IMR-90 (cell line): Measurements from ENCODE around the gene P2RY2.

ENCODE experiments used
- BHLHE40 ChIP-seq: fragments of 150-350 bp; IDR thresholded peaks from 2 replicates; pipeline ENCODE4 v1.6.1; 2016; ENCODE audit warnings: mild to moderate bottlenecking, low read depth, low read length
- CEBPB ChIP-seq: IDR thresholded peaks from 2 replicates; pipeline ENCODE4 v1.6.1; 2012; ENCODE audit warnings: low read depth, low read length, improper control_type of control experiment
- CHD1 ChIP-seq: IDR thresholded peaks from 2 replicates; pipeline ENCODE4 v1.6.1; 2012; ENCODE audit warnings: low read depth, low read length, improper control_type of control experiment
- MAFK ChIP-seq: IDR thresholded peaks from 2 replicates; pipeline ENCODE4 v1.6.1; 2012; ENCODE audit warnings: low read depth, low read length, improper control_type of control experiment
- MAZ ChIP-seq: IDR thresholded peaks from 2 replicates; pipeline ENCODE4 v1.6.1; 2012; ENCODE audit warnings: low read depth, mild to moderate bottlenecking, low read length, improper control_type of control experiment, moderate library complexity, borderline replicate concordance
- MXI1 ChIP-seq: IDR thresholded peaks from 2 replicates; pipeline ENCODE4 v1.6.1; 2012; ENCODE audit warnings: low read depth, mild to moderate bottlenecking, low read length, moderate library complexity, borderline replicate concordance
- POLR2A ChIP-seq: IDR thresholded peaks from 2 replicates; pipeline ENCODE4 v1.6.1; 2012; ENCODE audit warnings: mild to moderate bottlenecking, low read depth, low read length
- RAD21 ChIP-seq: IDR thresholded peaks from 2 replicates; pipeline ENCODE4 v1.6.1; 2012; ENCODE audit warnings: low read length, improper control_type of control experiment
- RCOR1 ChIP-seq: IDR thresholded peaks from 2 replicates; pipeline ENCODE4 v1.6.1; 2012; ENCODE audit warnings: mild to moderate bottlenecking, low read length, improper control_type of control experiment; ENCODE audit not compliant: insufficient replicate concordance
- SMC3 ChIP-seq: fragments of 150-350 bp; IDR thresholded peaks from 2 replicates; pipeline ENCODE4 v1.6.1; 2016; ENCODE audit warnings: low read depth, mild to moderate bottlenecking, antibody characterized with exemption, low read length, moderate library complexity
- TF ChIP-seq, protein P1 (sequence below): fragments of 150-350 bp; IDR thresholded peaks from 2 replicates; pipeline ENCODE4 v1.6.1; 2017; ENCODE audit warnings: mild to moderate bottlenecking, antibody characterized with exemption, low read length, low read depth
- TF ChIP-seq, protein P2 (sequence below): conservative IDR thresholded peaks from 2 replicates; pipeline ENCODE4 v1.5.1; 2012; ENCODE audit warnings: mild to moderate bottlenecking, low read depth, low read length, improper control_type of control experiment
- TF ChIP-seq, protein P3 (sequence below): fragments of 150-350 bp; IDR thresholded peaks from 2 replicates; pipeline ENCODE4 v1.6.1; 2016; ENCODE audit warnings: low read depth, mild to moderate bottlenecking, low read length, moderate library complexity, borderline replicate concordance

DNA sequence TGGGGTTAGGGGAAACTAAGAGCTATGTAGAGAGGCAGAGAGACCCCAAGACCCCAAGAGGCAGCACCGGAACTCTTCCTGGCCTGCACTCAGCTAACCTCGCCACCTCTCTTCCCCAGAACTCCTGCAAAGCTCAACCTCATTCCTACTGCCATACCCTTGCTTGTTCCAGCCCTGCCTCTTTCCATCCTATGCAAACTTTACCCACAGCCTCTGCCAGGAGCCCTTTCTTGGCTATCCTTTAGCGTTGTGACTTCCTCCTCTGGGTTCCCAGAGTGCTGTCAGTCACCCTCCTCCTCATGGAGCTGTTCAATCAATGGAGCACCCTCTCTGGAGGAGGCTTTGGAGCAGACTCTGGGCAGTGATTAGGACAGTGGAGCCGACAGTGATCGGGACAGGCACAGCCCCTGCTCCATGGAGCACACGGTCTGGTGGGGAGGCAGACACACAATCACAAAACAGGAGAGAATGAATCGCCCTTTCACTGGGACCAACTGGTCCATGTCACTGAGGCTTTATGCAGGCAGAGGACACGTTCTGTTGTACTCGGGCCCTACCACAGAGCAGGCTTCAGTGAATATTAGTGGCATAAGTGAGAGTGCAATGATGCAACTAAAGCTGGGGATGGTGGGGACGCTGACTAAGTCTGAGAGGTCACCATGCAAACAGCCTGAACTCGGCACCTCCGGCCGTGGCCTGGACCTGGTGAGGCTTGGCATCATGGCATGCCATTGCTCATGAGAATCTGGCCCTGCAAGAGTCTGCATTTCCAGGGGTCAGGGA, 24.6 kb upstream of the P2RY2 start:
- TF ChIP-seq, protein P1, sequence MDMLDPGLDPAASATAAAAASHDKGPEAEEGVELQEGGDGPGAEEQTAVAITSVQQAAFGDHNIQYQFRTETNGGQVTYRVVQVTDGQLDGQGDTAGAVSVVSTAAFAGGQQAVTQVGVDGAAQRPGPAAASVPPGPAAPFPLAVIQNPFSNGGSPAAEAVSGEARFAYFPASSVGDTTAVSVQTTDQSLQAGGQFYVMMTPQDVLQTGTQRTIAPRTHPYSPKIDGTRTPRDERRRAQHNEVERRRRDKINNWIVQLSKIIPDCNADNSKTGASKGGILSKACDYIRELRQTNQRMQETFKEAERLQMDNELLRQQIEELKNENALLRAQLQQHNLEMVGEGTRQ: no peak
- TF ChIP-seq POLR2A: no peak
- TF ChIP-seq MAZ: no peak
- TF ChIP-seq RAD21: no peak
- TF ChIP-seq CEBPB: no peak
- no peak for TF ChIP-seq MAFK
- TF ChIP-seq, protein P2, sequence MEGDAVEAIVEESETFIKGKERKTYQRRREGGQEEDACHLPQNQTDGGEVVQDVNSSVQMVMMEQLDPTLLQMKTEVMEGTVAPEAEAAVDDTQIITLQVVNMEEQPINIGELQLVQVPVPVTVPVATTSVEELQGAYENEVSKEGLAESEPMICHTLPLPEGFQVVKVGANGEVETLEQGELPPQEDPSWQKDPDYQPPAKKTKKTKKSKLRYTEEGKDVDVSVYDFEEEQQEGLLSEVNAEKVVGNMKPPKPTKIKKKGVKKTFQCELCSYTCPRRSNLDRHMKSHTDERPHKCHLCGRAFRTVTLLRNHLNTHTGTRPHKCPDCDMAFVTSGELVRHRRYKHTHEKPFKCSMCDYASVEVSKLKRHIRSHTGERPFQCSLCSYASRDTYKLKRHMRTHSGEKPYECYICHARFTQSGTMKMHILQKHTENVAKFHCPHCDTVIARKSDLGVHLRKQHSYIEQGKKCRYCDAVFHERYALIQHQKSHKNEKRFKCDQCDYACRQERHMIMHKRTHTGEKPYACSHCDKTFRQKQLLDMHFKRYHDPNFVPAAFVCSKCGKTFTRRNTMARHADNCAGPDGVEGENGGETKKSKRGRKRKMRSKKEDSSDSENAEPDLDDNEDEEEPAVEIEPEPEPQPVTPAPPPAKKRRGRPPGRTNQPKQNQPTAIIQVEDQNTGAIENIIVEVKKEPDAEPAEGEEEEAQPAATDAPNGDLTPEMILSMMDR: no peak
- TF ChIP-seq SMC3: no peak
- TF ChIP-seq, protein P3, sequence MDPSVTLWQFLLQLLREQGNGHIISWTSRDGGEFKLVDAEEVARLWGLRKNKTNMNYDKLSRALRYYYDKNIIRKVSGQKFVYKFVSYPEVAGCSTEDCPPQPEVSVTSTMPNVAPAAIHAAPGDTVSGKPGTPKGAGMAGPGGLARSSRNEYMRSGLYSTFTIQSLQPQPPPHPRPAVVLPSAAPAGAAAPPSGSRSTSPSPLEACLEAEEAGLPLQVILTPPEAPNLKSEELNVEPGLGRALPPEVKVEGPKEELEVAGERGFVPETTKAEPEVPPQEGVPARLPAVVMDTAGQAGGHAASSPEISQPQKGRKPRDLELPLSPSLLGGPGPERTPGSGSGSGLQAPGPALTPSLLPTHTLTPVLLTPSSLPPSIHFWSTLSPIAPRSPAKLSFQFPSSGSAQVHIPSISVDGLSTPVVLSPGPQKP: no peak
- no peak for TF ChIP-seq MXI1
- no peak for TF ChIP-seq CHD1
- no peak for TF ChIP-seq RCOR1
- no peak for TF ChIP-seq BHLHE40
